KMS-11 (cell line): ENCODE results near the gene ITGA1.

Experiments used
- H2AFZ ChIP-seq: fragments of 200-600 bp; sonication (generic); 2 replicates; pipeline ENCODE4 v1.6.1; 2016; ENCODE audit warnings: antibody characterized with exemption, mixed run types, low read depth
- H3K27ac ChIP-seq: fragments of 200-600 bp; sonication (generic); 2 replicates; pipeline ENCODE4 v1.6.1; 2016; ENCODE audit warnings: mild to moderate bottlenecking, mixed run types
- H3K27me3 ChIP-seq: fragments of 200-600 bp; sonication (generic); 2 replicates; pipeline ENCODE4 v1.6.1; 2017; ENCODE audit warnings: mild to moderate bottlenecking, low read depth, mixed run types, moderate library complexity; ENCODE audit not compliant: insufficient read depth
- H3K36me3 ChIP-seq: fragments of 200-600 bp; sonication (generic); 2 replicates; pipeline ENCODE4 v1.6.1; 2017; ENCODE audit warnings: mild to moderate bottlenecking, mixed run types; ENCODE audit not compliant: insufficient read depth
- H3K4me1 ChIP-seq: fragments of 200-600 bp; sonication (generic); 2 replicates; pipeline ENCODE4 v1.6.1; 2016; ENCODE audit warnings: mild to moderate bottlenecking, low read depth, mixed run types; ENCODE audit not compliant: poor library complexity, severe bottlenecking
- H3K4me2 ChIP-seq: fragments of 200-600 bp; sonication (generic); 2 replicates; pipeline ENCODE4 v1.7.0; 2016; ENCODE audit warnings: mild to moderate bottlenecking, mixed run types
- H3K4me3 ChIP-seq: fragments of 200-600 bp; sonication (generic); IDR thresholded peaks from 2 replicates; pipeline ENCODE4 v1.6.1; 2017; ENCODE audit warnings: low read depth, low read length, mixed read lengths; ENCODE audit not compliant: insufficient read depth
- H3K79me2 ChIP-seq: fragments of 200-600 bp; sonication (generic); 2 replicates; pipeline ENCODE4 v1.6.1; 2016; ENCODE audit warnings: low read depth, mixed run types; ENCODE audit not compliant: insufficient read depth
- H3K9ac ChIP-seq: fragments of 200-600 bp; sonication (generic); 2 replicates; pipeline ENCODE4 v1.6.1; 2016; ENCODE audit warnings: mild to moderate bottlenecking, mixed run types
- H4K20me1 ChIP-seq: fragments of 200-600 bp; sonication (generic); 2 replicates; pipeline ENCODE4 v1.6.1; 2016; ENCODE audit warnings: mild to moderate bottlenecking, mixed run types; ENCODE audit not compliant: insufficient read depth
- CTCF ChIP-seq: fragments of 200-600 bp; sonication (generic); conservative IDR thresholded peaks from 2 replicates; pipeline ENCODE4 v1.6.1; 2017; ENCODE audit warnings: low read depth, mild to moderate bottlenecking, antibody characterized with exemption, low read length, moderate library complexity, mixed read lengths

Gene ITGA1

GRCh38 chr5:52996979-52997378 is 209.3 kb downstream of the ITGA1 start:
- H2AFZ ChIP-seq: no peak overlapping the region
- H3K27ac ChIP-seq: no peak overlapping the region
- no peak for TF ChIP-seq CTCF
- H3K36me3 ChIP-seq: no peaks in the 10 kb centered on the region
- no peak overlapping the region for H3K4me2 ChIP-seq
- H3K4me1 ChIP-seq: no peaks in the 10 kb centered on the region
- H3K9ac ChIP-seq: no peak overlapping the region
- H3K27me3 ChIP-seq: no peaks in the 10 kb centered on the region
- no peaks in the 10 kb centered on the region for H3K79me2 ChIP-seq
- no peak overlapping the region for H3K4me3 ChIP-seq
- no peaks in the 10 kb centered on the region for H4K20me1 ChIP-seq

- no peaks in the 10 kb centered on the region for H4K20me1 ChIP-seq
Measured at GRCh38 chr5:52997424-52997823, 209.7 kb downstream of the ITGA1 start.

GRCh38 chr5:52998552-52999313 is 211.0 kb downstream of the ITGA1 start:
- Histone ChIP-seq H3K36me3 (no peaks in the 10 kb centered on the region), H3K4me1 (no peaks in the 10 kb centered on the region), H4K20me1 (no peaks in the 10 kb centered on the region), H3K79me2 (no peaks in the 10 kb centered on the region), H3K9ac (no peak overlapping the region), H3K27me3 (no peaks in the 10 kb centered on the region), H3K27ac (no peak overlapping the region), H3K4me2 (no peak overlapping the region), H3K4me3 (no peak overlapping the region), H2AFZ (no peak overlapping the region)
- TF ChIP-seq CTCF: no peak

More at GRCh38 chr5:52997424-52997823, 209.7 kb downstream of the ITGA1 start:
- Histone ChIP-seq H3K9ac (no peak overlapping the region), H3K27me3 (no peaks in the 10 kb centered on the region), H3K4me2 (no peak overlapping the region), H3K4me3 (no peak overlapping the region), H3K4me1 (no peaks in the 10 kb centered on the region), H3K36me3 (no peaks in the 10 kb centered on the region), H3K79me2 (no peaks in the 10 kb centered on the region), H3K27ac (no peak overlapping the region), H2AFZ (no peak overlapping the region)
- no peak for TF ChIP-seq CTCF

- no peaks in the 10 kb centered on the region for H3K27me3 ChIP-seq
- no peaks in the 10 kb centered on the region for H4K20me1 ChIP-seq
- no peak overlapping the region for H2AFZ ChIP-seq
- no peak overlapping the region for H3K27ac ChIP-seq
- H3K4me1 ChIP-seq: no peaks in the 10 kb centered on the region
- H3K9ac ChIP-seq: no peak overlapping the region
- H3K4me2 ChIP-seq: no peak overlapping the region
- no peaks in the 10 kb centered on the region for H3K79me2 ChIP-seq
- H3K36me3 ChIP-seq: no peaks in the 10 kb centered on the region
- H3K4me3 ChIP-seq: no peak overlapping the region
- no peak for TF ChIP-seq CTCF
Measured at GRCh38 chr5:52999344-52999949, 211.7 kb downstream of the ITGA1 start.
